Ovary (tissue), 9 donors: ENCODE measurements around the gene SIX6. TPM values are rescaled to one million over a fixed set of nuclear protein-coding genes. Genes with fewer than 3 reads are reported as not detected.

Experiments used
- DNase-seq, 5 donors: peaks; one replicate each; pipeline ENCODE4 v3.0.0-alpha.2; 2019 to 2020
- H3K27ac ChIP-seq, 2 donors: fragments of 200-600 bp; one replicate each; pipeline versions ENCODE4 v1.5.1 to v1.8.0; 2019 to 2022
- H3K27me3 ChIP-seq: fragments of 200-600 bp; one replicate; pipeline ENCODE4 v1.8.0; 2022
- H3K36me3 ChIP-seq: fragments of 200-600 bp; sonication (generic); one replicate; pipeline ENCODE4 v1.5.1; 2019
- H3K4me1 ChIP-seq: one replicate; pipeline ENCODE4 v1.8.1; 2013; ENCODE audit warnings: mild to moderate bottlenecking, moderate library complexity; ENCODE audit not compliant: insufficient read depth
- H3K4me3 ChIP-seq: fragments of 200-600 bp; sonication (generic); one replicate; pipeline ENCODE4 v1.5.1; 2017
- H3K9me3 ChIP-seq, 2 donors: fragments of 200-600 bp in 1 of 2; sonication (generic) in 1 of 2; one replicate each; pipeline versions ENCODE4 v1.5.1 to v1.8.1; 2013 to 2019; ENCODE audit warnings: mild to moderate bottlenecking in 1 of 2, moderate library complexity in 1 of 2
- CTCF ChIP-seq, 3 donors: fragments of 450-650 bp in 2 of 3; fragments of 200-600 bp in 1 of 3; IDR thresholded peaks; one replicate each; pipeline versions ENCODE4 v1.5.1 to v1.8.0; 2016 to 2022; ENCODE audit warnings: antibody characterized with exemption in 3 of 3, mild to moderate bottlenecking in 1 of 3
- EP300 ChIP-seq: sonication (generic); formaldehyde crosslinking; IDR thresholded peaks from one replicate; pipeline ENCODE4 v1.6.1; 2017; ENCODE audit warnings: antibody characterized with exemption
- POLR2A ChIP-seq: fragments of 450-650 bp; IDR thresholded peaks from one replicate; pipeline ENCODE4 v1.6.1; 2017; ENCODE audit warnings: antibody characterized with exemption, mild to moderate bottlenecking, moderate library complexity
- WGBS, 3 donors: extraction: QIAGEN DNeasy Blood & Tissue Kit in 1 of 3; methylation state at CpG; one replicate each; pipeline versions ENCODE4 v1.1.5 to v1.1.7; 2013 to 2017; 5-methylcytosine and 5-hydroxymethylcytosine counted together
- intact Hi-C, 4 donors: fragments of 100-400 bp; cut with DNase I; formaldehyde crosslinking; loops; one replicate each; pipeline versions ENCODE4 v1.11.0 to v1.15.1; 2022 to 2023
- polyA plus RNA-seq, 2 donors: library from polyadenylated mRNA; stranded (reverse); fragments of 200-250 nt in 1 of 2; fragments of 350-450 nt in 1 of 2; fragmentation: Illumina TruSeq in 1 of 2; extraction: RNeasy Lipid Tissue Mini Kit (QIAGEN cat#74804) in 1 of 2; gene quantifications; one replicate each; pipeline ENCODE4 v1.2.3, GENCODE V29; 2013 to 2014
- small RNA-seq: library from RNA; depleted of rRNA; stranded (forward); fragments of <200 nt; gene quantifications from one replicate; pipeline ENCODE3, GENCODE V24; 2016
- total RNA-seq, 7 donors: library from RNA; depleted of rRNA in 2 of 7; stranded (reverse); fragments of >200 nt in 2 of 7; fragmentation: NEBNext Ultra II Directional in 3 of 7; extraction: Animal tissue kit (Norgen Biotek cat#: 25700) in 3 of 7; gene quantifications; one replicate each; pipeline versions ENCODE4 v1.1.0 to v1.2.4, GENCODE V29; 2016 to 2023
- donor health status: DM: no; HTN: no; CAD: no; lungs with moderate emphysema.
- donor health status: DM: no; HTN: no; CAD: no.
- donor health status: Bipolar disorder and iron deficiency.
- donor health status: DM: yes; HTN: yes; CAD: no.
- donor health status: DM: no; HTN: no; CAD: no.
- donor health status: DM: yes; HTN: yes; CAD: no.

Gene SIX6
- total and polyA plus RNA-seq, 9 donors, result not detected

- Histone ChIP-seq H3K4me1 (no peaks in the 10 kb centered on the region), H3K27me3 (no peaks in the 10 kb centered on the region)
- WGBS, 3 donors, result 59 to 80% (median 69%) methylated on average over 1 of the region's 1 CpG
Observed at GRCh38 chr14:60553808-60554207, 44.9 kb downstream of the SIX6 start.

GRCh38 chr14:60561845-60562746 is 53.1 kb downstream of the SIX6 start:
- intact Hi-C loops, result loop anchor here in 1 of 4 donors (10.0 kb wide), 1 partner anchor 207 kb away; no protein-coding TSS in a partner anchor
- Histone ChIP-seq H3K27ac (no peak overlapping the region), H3K4me1 (no peaks in the 10 kb centered on the region), H3K4me3 (no peak overlapping the region), H3K36me3 (no peaks in the 10 kb centered on the region), H3K9me3 (no peaks in the 10 kb centered on the region), H3K27me3 (no peaks in the 10 kb centered on the region)
- no peak for TF ChIP-seq POLR2A
- no peak for TF ChIP-seq EP300
- TF ChIP-seq CTCF (IDR thresholded peaks at IDR 0.05), result peak in 1 of 3 donors; percentile 19
- 22 to 24% (median 22%) methylated on average over 7 of the region's 7 CpGs for WGBS, 3 donors
- peak in 4 of 5 donors; percentile 20 to 53 (median 26) for DNase-seq

More at GRCh38 chr14:60553808-60554207, 44.9 kb downstream of the SIX6 start:
- H3K36me3 ChIP-seq, result no peaks in the 10 kb centered on the region
- no peak for DNase-seq
- H3K9me3 ChIP-seq, result no peaks in the 10 kb centered on the region
- H3K27ac ChIP-seq, result no peak overlapping the region
- no peak overlapping the region for H3K4me3 ChIP-seq
- intact Hi-C loops, result no loop called here
- TF ChIP-seq CTCF (IDR thresholded peaks at IDR 0.05) (no peak), POLR2A (no peak), EP300 (no peak)

Small RNAs within 50 kb of the gene (small RNA-seq; reads per million reads assigned to genes)
- not detected for gene AL049874.4

Other genes starting within 250 kb of the SIX6 start
- under 1 TPM in 5 of 7 donors, not detected in 2; 0.28 to 0.84 (median 0.74) TPM for gene C14orf39, start 23.1 kb upstream of the SIX6 start, total RNA-seq
- under 1 TPM; 0.15 to 0.20 TPM for gene C14orf39, start 23.1 kb upstream of the SIX6 start, polyA plus RNA-seq
- gene SIX1, start 140.3 kb downstream of the SIX6 start, total RNA-seq, result under 1 TPM in 6 of 7 donors, not detected in 1; 0.07 to 0.60 (median 0.19) TPM
- under 1 TPM; 0.06 to 0.92 TPM for gene SIX1, start 140.3 kb downstream of the SIX6 start, polyA plus RNA-seq
- gene SIX4, start 215.2 kb downstream of the SIX6 start, total RNA-seq, result 10 to 100 TPM in 1 of 7 donors, 1 to 10 TPM in 6; 3.5 to 11.1 (median 7.7) TPM
- 1 to 10 TPM; 1.2 to 1.3 TPM for gene SIX4, start 215.2 kb downstream of the SIX6 start, polyA plus RNA-seq
- gene MNAT1, start 225.6 kb downstream of the SIX6 start, total RNA-seq, result 10 to 100 TPM; 28.7 to 59.4 (median 44.8) TPM
- gene MNAT1, start 225.6 kb downstream of the SIX6 start, polyA plus RNA-seq, result 10 to 100 TPM; 23.0 to 24.0 TPM